Peyer's patch (tissue), 4 donors: Measurements from ENCODE around the gene TH.

Experiments used
- POLR2A ChIP-seq, 2 donors: fragments of 450-650 bp; IDR thresholded peaks; one replicate each; pipeline ENCODE4 v1.5.1; 2017; ENCODE audit warnings: antibody characterized with exemption in 2 of 2, mild to moderate bottlenecking in 2 of 2, moderate library complexity in 2 of 2
- TF ChIP-seq, protein P1 (sequence below), 6 experiments: fragments of 450-650 bp in 4 of 6; fragments of 200-600 bp in 2 of 6; sonication (generic) in 1 of 6; IDR thresholded peaks; one replicate each; pipeline ENCODE4 v1.5.1; 2017 to 2019; ENCODE audit warnings: antibody characterized with exemption in 6 of 6, mild to moderate bottlenecking in 3 of 6, moderate library complexity in 1 of 6

DNA sequence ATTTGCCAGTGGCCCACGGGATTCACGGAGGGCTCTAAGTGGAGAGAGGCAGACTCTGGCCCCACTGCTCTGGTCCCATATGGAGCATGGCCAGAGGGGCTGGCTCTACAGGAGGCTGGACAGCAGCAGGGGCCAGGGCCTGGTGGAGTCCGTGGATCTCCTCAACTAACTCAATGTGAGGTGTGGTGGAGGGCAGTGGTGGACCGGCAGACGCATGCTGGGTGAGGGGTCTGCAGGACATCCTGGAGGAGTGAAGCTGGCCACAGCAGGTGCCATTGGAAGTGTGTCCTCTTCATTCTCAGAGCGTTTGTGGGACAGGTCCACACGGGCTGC lies 48.0 kb downstream of the TH start:
- TF ChIP-seq POLR2A (IDR thresholded peaks at IDR 0.05), result no peak
- TF ChIP-seq, protein P1, sequence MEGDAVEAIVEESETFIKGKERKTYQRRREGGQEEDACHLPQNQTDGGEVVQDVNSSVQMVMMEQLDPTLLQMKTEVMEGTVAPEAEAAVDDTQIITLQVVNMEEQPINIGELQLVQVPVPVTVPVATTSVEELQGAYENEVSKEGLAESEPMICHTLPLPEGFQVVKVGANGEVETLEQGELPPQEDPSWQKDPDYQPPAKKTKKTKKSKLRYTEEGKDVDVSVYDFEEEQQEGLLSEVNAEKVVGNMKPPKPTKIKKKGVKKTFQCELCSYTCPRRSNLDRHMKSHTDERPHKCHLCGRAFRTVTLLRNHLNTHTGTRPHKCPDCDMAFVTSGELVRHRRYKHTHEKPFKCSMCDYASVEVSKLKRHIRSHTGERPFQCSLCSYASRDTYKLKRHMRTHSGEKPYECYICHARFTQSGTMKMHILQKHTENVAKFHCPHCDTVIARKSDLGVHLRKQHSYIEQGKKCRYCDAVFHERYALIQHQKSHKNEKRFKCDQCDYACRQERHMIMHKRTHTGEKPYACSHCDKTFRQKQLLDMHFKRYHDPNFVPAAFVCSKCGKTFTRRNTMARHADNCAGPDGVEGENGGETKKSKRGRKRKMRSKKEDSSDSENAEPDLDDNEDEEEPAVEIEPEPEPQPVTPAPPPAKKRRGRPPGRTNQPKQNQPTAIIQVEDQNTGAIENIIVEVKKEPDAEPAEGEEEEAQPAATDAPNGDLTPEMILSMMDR (IDR thresholded peaks at IDR 0.05), result no peak
